NB4 (cell line): ENCODE data around the gene ABCB8.

Experiments used
- DNase-seq: peaks from one replicate; pipeline ENCODE4 v3.0.0; 2010; ENCODE audit warnings: low read depth
- H3K4me3 ChIP-seq: one replicate; pipeline ENCODE4 v1.5.1; 2011; ENCODE audit warnings: mild to moderate bottlenecking, low read depth, low read length, moderate library complexity
- MYC ChIP-seq: IDR thresholded peaks from 2 replicates; pipeline ENCODE4 v1.6.1; 2011; ENCODE audit warnings: low read depth, low read length
- POLR2A ChIP-seq: IDR thresholded peaks from 2 replicates; pipeline ENCODE4 v1.6.1; 2011; ENCODE audit warnings: mild to moderate bottlenecking; ENCODE audit not compliant: insufficient read length; ENCODE audit errors: extremely low read depth
- TF ChIP-seq, protein P1 (sequence below): IDR thresholded peaks from one replicate; pipeline ENCODE4 v1.5.1; 2012; ENCODE audit warnings: low read depth, low read length
- TF ChIP-seq, protein P2 (sequence below): IDR thresholded peaks from 2 replicates; pipeline ENCODE4 v1.6.1; 2011; ENCODE audit warnings: low read depth, low read length

Gene ABCB8

DNA sequence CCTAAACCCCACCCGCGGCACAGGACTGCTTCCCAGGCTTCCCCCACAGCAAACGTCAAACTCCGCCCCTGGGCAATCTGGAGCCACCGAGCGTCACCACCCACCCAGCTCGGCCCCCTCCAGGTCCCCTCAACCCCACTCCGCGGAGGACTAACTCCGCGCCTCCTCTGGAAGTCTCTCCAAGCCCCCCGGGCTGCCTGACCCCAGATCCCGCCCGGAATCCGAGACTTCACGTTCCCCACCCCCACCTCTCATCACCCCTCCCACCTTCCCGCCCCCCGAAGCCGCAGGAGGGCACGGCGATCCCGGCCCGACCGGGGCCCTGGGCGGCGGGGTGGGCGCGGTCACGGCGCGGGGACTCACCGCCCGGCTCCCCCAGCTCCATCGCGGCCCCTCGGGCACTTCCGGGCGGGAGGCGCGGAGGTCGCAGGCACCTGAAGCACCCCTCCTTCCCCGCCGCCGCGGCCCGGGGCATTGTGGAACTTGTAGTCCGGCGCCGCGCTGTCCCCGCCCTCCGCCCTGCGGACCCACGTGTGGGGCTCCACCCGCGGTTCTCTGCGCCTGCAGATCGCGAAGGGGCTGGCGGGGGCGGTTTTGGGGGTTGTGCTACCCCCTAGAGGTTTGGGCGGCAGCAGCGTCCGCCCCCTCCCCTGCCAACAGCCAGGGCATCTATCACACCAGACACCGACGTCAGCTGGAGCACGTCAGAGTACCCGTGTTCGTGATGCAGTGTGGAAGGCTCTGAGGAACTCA, 55.0 kb downstream of the ABCB8 start, which contains the start of gene TMUB1:
TMUB1 (minus strand) TSS at position 423 of the 753 bp plus-strand sequence. CDS start 930 bp downstream, outside the sequence.
- peak within 1 kb of the TSS; percentile 60 for H3K4me3 ChIP-seq
- DNase-seq: peak; percentile 84
- TF ChIP-seq POLR2A: peak; percentile 20
- TF ChIP-seq, protein P1, sequence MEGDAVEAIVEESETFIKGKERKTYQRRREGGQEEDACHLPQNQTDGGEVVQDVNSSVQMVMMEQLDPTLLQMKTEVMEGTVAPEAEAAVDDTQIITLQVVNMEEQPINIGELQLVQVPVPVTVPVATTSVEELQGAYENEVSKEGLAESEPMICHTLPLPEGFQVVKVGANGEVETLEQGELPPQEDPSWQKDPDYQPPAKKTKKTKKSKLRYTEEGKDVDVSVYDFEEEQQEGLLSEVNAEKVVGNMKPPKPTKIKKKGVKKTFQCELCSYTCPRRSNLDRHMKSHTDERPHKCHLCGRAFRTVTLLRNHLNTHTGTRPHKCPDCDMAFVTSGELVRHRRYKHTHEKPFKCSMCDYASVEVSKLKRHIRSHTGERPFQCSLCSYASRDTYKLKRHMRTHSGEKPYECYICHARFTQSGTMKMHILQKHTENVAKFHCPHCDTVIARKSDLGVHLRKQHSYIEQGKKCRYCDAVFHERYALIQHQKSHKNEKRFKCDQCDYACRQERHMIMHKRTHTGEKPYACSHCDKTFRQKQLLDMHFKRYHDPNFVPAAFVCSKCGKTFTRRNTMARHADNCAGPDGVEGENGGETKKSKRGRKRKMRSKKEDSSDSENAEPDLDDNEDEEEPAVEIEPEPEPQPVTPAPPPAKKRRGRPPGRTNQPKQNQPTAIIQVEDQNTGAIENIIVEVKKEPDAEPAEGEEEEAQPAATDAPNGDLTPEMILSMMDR: no peak
- TF ChIP-seq, protein P2, sequence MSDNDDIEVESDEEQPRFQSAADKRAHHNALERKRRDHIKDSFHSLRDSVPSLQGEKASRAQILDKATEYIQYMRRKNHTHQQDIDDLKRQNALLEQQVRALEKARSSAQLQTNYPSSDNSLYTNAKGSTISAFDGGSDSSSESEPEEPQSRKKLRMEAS: peak; percentile 76
- TF ChIP-seq MYC: peak; percentile 72

DNA sequence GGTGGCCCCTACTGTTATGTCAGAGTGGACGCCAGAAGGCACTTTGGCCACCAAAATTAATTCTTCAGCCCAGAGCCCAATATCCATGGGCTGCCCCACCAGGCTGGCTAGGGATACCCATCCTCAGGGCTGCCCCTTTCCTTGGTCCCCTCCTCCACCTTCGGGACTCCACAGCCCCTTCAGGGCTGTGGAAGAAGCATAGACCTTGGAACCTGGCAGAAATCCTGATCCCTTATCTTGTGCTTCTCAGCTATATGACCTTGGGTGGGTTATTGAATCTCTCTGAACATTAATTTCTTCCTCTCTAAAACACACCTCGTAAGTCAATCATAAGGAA, 55.5 kb downstream of the ABCB8 start:
- no peak for DNase-seq
- TF ChIP-seq MYC (no peak), POLR2A (no peak)
- TF ChIP-seq, protein P2: no peak
- TF ChIP-seq, protein P1: no peak
- peak overlapping the region; percentile 60 for H3K4me3 ChIP-seq

DNA sequence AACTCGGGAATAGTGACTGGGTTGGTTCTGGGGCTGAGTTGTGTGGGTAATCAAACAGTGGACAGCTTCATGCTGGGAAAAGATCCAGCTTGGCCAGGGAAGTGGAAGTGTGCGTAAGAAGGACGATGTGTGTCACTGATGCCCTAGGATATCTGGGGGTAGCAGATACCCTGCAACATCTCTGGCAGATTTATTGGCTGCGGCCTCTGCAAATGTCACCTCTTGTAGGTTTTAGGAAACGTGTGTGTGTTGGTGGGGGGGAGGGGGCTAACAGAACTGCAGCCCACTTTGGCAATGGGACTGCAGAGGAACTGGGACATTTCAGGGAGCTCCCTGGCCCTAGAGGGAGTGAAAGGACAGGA, 57.1 kb downstream of the ABCB8 start:
- no peak for DNase-seq
- peak overlapping the region; percentile 50 for H3K4me3 ChIP-seq
- TF ChIP-seq, protein P2: no peak
- TF ChIP-seq, protein P1: no peak
- no peak for TF ChIP-seq MYC
- TF ChIP-seq POLR2A: no peak

DNA sequence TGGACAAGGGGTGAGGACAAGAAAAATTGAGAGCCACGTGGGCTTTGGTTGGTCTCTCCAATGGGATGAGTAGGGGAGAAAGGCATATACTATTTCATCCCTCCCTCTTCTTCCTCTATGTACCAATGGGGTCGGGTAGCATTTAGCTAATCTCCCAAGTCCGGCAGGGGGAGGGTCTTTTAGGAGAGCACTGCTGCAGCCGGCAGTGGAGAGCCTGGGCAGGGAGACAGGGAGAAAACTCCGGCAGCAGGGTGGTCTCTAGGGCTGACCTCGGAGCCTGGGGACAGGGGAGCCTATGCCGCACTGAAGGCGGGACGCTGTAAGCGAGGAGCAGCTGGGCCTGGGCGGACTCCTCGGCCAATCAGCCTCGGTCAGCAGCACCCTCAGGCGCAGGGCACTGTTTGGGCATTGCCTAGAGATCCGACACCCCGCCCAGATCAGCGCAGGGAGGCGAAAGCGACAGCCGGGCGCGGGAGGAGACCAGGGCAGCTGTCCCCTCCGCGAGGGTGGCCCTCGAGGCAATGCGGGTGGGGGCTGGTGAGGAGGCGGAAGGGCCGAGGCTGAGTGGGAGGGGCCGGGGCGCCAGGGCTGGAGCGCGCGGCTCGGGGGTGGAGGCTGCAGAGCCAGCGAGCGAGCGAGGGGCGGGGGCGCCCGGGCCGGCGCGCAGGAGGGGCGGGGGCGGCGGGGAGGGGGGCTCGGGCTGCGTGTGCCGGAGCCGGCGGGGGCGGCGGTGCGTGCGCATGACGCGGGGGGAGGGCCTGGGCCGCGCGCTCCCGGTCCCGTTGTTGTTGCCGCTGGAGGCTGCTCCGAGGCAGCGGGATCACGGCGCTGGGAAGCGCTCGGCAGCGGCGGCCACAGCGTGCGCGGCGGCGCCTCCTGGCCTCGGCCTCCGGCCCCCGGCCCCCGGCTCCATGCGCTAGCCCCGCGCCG, 57.7 kb downstream of the ABCB8 start, which contains the start of gene AGAP3:
AGAP3 (plus strand) TSS at position 785 of the 930 bp plus-strand sequence. CDS start 267 bp downstream, outside the sequence.
- peak; percentile 92 for DNase-seq
- TF ChIP-seq POLR2A (peak; percentile 92), MYC (peak; percentile 79)
- TF ChIP-seq, protein P2: peak; percentile 50
- TF ChIP-seq, protein P1: no peak
- peak within 1 kb of the TSS; percentile 63 for H3K4me3 ChIP-seq

DNA sequence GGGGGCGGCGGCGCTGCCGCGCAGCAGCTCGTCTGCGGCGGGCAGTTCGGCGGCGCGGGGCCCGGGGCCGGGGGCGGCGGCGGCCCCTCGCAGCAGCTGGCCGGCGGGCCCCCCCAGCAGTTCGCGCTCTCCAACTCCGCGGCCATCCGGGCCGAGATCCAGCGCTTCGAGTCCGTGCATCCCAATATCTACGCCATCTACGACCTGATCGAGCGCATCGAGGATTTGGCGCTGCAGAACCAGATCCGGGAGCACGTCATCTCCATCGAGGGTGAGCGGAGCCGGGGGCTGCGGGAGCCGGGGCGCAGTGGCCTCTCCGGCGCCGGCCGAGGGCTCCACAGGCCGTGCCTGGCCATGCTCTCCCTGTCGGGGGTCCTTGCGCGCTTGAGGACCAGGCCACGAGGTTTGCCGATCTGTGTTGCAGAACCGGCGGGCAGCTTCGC, 58.6 kb downstream of the ABCB8 start:
- DNase-seq: peak; percentile 69
- TF ChIP-seq, protein P2: peak; percentile 61
- TF ChIP-seq, protein P1: no peak
- TF ChIP-seq MYC (peak; percentile 66), POLR2A (no peak)
- peak overlapping the region; percentile 63 for H3K4me3 ChIP-seq
